ENCODE data around the gene ELMO1.

The ELMO1 gene

DNA sequence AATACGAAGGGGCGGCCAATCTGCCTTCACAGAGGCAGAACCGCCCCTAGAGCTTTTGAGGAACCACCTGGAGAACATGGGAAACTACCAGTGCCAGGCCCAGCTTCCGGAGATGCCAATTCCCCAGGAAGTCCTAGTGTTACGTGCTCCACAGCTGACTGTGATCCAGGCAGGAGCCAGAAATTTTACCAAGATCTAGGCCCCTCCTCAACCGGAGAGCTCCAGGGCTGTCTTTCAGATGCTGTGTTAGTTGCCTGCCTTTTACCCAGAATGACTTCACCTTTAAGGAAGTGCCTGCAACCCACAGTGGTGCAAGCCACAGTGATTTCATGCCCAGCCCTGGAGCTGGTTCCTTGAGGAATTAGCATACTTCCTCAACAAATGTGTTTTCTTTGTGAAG lies 62.9 kb downstream of the ELMO1 start:
- TF ChIP-seq CTCF (IDR thresholded peaks at IDR 0.05; ENCODE audit: extremely low read depth, insufficient read depth, missing control alignments) = no peak
- in situ Hi-C loops (cut with MboI; ENCODE audit: low pct_unique_long_range_greater_than_20kb, low sequenced_read_pairs, unreplicated experiment) = no loop called here
- no peak for DNase-seq (ENCODE audit: low spot score)

GRCh38 chr7:37382546-37383088 lies 66.0 kb downstream of the ELMO1 start:
- DNase-seq (ENCODE audit: low spot score) = no peak
- no peak for TF ChIP-seq CTCF (IDR thresholded peaks at IDR 0.05; ENCODE audit: extremely low read depth, insufficient read depth, missing control alignments)
- in situ Hi-C loops (cut with MboI; ENCODE audit: low pct_unique_long_range_greater_than_20kb, low sequenced_read_pairs, unreplicated experiment) = no loop called here

GRCh38 chr7:37380831-37381230 lies 67.8 kb downstream of the ELMO1 start:
- TF ChIP-seq CTCF (IDR thresholded peaks at IDR 0.05; ENCODE audit: extremely low read depth, insufficient read depth, missing control alignments) = no peak
- no peak for DNase-seq (ENCODE audit: low spot score)
- in situ Hi-C loops (cut with MboI; ENCODE audit: low pct_unique_long_range_greater_than_20kb, low sequenced_read_pairs, unreplicated experiment) = no loop called here

DNA sequence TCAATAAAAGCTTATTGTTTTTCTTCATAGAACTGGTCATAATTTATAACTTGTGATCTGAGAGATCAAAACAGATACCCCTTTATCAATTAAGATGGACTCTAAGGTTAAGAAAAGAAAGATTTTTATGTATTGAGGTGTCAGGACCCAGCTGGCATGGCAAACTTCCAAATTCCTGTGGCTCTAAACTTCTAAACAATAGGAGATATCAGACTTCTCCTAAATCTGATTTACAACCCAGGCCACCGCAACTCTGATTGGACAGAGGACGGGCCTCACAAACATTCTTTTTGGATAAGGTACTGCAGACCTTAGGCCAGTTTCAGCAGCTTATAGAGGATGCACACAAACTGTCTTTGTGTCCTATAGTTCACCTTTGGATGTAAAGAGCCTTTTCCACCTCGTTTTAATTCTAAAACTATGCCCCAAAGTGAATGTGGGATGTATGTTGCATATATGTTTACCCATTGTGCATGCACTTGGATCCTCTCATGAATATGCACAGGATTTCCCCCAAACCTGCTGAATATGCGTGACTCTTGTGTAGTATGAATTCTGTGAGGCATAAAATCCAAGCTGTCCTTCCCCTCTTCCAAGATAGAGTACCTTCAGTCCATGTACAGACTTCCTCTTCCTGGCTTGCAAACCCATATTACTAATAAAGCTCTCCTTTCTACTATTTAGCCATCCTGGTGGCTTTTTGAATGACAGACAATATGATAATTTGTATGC lies 69.0 kb downstream of the ELMO1 start:
- in situ Hi-C loops (cut with MboI; ENCODE audit: low pct_unique_long_range_greater_than_20kb, low sequenced_read_pairs, unreplicated experiment) = no loop called here
- TF ChIP-seq CTCF (IDR thresholded peaks at IDR 0.05; ENCODE audit: extremely low read depth, insufficient read depth, missing control alignments) = no peak

GRCh38 chr7:37377231-37377630 lies 71.4 kb downstream of the ELMO1 start:
- no peak for DNase-seq (ENCODE audit: low spot score)
- TF ChIP-seq CTCF (IDR thresholded peaks at IDR 0.05; ENCODE audit: extremely low read depth, insufficient read depth, missing control alignments) = no peak
- in situ Hi-C loops (cut with MboI; ENCODE audit: low pct_unique_long_range_greater_than_20kb, low sequenced_read_pairs, unreplicated experiment) = no loop called here

More for the DNA sequence above, 69.0 kb downstream of the ELMO1 start:
- no peak for DNase-seq (ENCODE audit: low spot score)

DNA sequence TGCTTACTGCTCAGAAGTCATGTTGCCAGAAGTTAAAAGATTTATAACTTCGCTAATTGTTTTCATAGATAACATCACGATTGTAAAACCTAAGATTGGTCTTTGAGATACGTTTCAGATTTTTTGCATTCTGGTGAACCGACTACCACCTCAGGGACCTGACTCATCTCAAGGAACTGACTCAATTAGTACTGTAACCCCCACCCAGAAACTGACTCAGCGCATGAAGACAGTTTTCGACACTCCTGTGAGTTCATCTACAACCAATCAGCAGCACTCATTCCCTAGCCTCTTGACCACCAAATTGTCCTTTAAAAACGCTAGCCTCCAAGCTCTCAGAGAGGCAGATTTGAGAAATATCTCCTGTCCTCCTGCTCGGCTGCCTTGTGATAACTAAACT lies 72.3 kb downstream of the ELMO1 start:
- in situ Hi-C loops (cut with MboI; ENCODE audit: low pct_unique_long_range_greater_than_20kb, low sequenced_read_pairs, unreplicated experiment) = no loop called here
- DNase-seq (ENCODE audit: low spot score) = no peak
- no peak for TF ChIP-seq CTCF (IDR thresholded peaks at IDR 0.05; ENCODE audit: extremely low read depth, insufficient read depth, missing control alignments)

All from GM13977 (cell line).